Loucy (cell line): Measurements from ENCODE around the gene PKD1.

ENCODE experiments used
- H2AFZ ChIP-seq: fragments of 200-600 bp; sonication (generic); 2 replicates; pipeline ENCODE4 v1.6.0; 2016; ENCODE audit warnings: antibody characterized with exemption, mild to moderate bottlenecking, low read length, moderate library complexity
- H3F3A ChIP-seq: fragments of 200-600 bp; 2 replicates; pipeline ENCODE4 v1.6.0; 2016; ENCODE audit warnings: antibody characterized with exemption, low read depth, mild to moderate bottlenecking
- H3K27me3 ChIP-seq: fragments of 200-600 bp; sonication (generic); 2 replicates; pipeline ENCODE4 v1.6.1; 2014; ENCODE audit warnings: low read length, mild to moderate bottlenecking; ENCODE audit not compliant: insufficient read depth, poor library complexity, severe bottlenecking
- H3K36me3 ChIP-seq: fragments of 200-600 bp; sonication (generic); 2 replicates; pipeline ENCODE4 v1.6.1; 2016; ENCODE audit warnings: low read length; ENCODE audit not compliant: insufficient read depth
- H3K4me1 ChIP-seq: fragments of 200-600 bp; sonication (generic); 2 replicates; pipeline ENCODE4 v1.5.1; 2014; ENCODE audit warnings: low read length, mild to moderate bottlenecking; ENCODE audit not compliant: insufficient read depth, poor library complexity, severe bottlenecking
- H3K4me2 ChIP-seq: fragments of 200-600 bp; sonication (generic); 2 replicates; pipeline ENCODE4 v1.6.0; 2014; ENCODE audit warnings: antibody characterized with exemption, low read length, low read depth, mild to moderate bottlenecking; ENCODE audit not compliant: poor library complexity, severe bottlenecking
- H3K4me3 ChIP-seq: fragments of 200-600 bp; sonication (generic); 2 replicates; pipeline ENCODE4 v1.5.1; 2014; ENCODE audit warnings: low read length, mild to moderate bottlenecking, mixed read lengths; ENCODE audit not compliant: poor library complexity, severe bottlenecking
- H3K79me2 ChIP-seq: fragments of 200-600 bp; sonication (generic); 2 replicates; pipeline ENCODE4 v1.6.1; 2014; ENCODE audit warnings: low read length; ENCODE audit not compliant: insufficient read depth
- H3K9ac ChIP-seq: fragments of 200-600 bp; sonication (generic); 2 replicates; pipeline ENCODE4 v1.6.0; 2014; ENCODE audit warnings: mild to moderate bottlenecking, low read depth, low read length, moderate library complexity; ENCODE audit not compliant: poor library complexity, severe bottlenecking
- H3K9me2 ChIP-seq: fragments of 200-600 bp; sonication (generic); replicated peaks from 2 replicates; pipeline ENCODE4 v1.6.1; 2016; ENCODE audit warnings: low read depth, low read length, mixed read lengths
- H3K9me3 ChIP-seq: fragments of 200-600 bp; sonication (generic); 2 replicates; pipeline ENCODE4 v1.6.1; 2014; ENCODE audit warnings: mild to moderate bottlenecking, antibody characterized with exemption, low read length, low read depth; ENCODE audit not compliant: insufficient read depth
- H4K20me1 ChIP-seq: fragments of 200-600 bp; sonication (generic); 2 replicates; pipeline ENCODE4 v1.6.0; 2014; ENCODE audit warnings: antibody characterized with exemption, low read length, mild to moderate bottlenecking; ENCODE audit not compliant: insufficient read depth, poor library complexity, severe bottlenecking
- EZH2phosphoT487 ChIP-seq: fragments of 200-600 bp; IDR thresholded peaks from 2 replicates; pipeline ENCODE4 v1.6.1; 2018; ENCODE audit warnings: antibody characterized with exemption, mild to moderate bottlenecking, moderate library complexity, borderline replicate concordance
- TF ChIP-seq, protein P1 (sequence below): fragments of 200-600 bp; sonication (generic); conservative IDR thresholded peaks from 2 replicates; pipeline ENCODE4 v1.5.1; 2014; ENCODE audit warnings: mild to moderate bottlenecking, antibody characterized with exemption, low read length

The PKD1 gene

DNA sequence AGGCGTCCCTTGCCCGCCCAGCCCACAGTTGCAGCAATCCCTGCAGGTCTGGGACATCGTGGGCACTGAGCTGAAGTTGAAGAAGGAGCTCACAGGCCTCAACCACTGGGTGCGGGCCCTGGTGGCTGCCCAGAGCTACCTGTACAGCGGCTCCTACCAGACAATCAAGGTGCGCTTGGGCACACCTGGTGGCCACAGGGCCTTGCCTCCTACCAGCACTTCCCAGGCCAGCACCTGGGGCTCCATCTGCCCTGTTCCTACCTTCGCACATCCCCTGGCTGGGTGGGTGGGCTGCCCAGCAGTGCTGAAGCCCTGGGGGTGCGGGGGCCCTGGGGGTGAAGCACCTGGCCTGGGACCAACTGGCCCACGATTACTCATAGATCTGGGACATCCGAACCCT lies 39.8 kb upstream of the PKD1 start:
- Histone ChIP-seq H3K4me3 (no peak overlapping the region), H3K4me1 (no peaks in the 10 kb centered on the region), H3K27me3 (no peaks in the 10 kb centered on the region), H3K9ac (no peak overlapping the region), H3K36me3 (no peaks in the 10 kb centered on the region; the same call in 1 of the 2 replicates), H3K4me2 (no peak overlapping the region), H3K79me2 (no peaks in the 10 kb centered on the region), H3K9me2 (no peaks in the 10 kb centered on the region), H3K9me3 (no peaks in the 10 kb centered on the region), H3F3A (no peaks in the 10 kb centered on the region), H2AFZ (no peak overlapping the region), H4K20me1 (no peaks in the 10 kb centered on the region)
- TF ChIP-seq EZH2phosphoT487 = no peak
- TF ChIP-seq, protein P1, sequence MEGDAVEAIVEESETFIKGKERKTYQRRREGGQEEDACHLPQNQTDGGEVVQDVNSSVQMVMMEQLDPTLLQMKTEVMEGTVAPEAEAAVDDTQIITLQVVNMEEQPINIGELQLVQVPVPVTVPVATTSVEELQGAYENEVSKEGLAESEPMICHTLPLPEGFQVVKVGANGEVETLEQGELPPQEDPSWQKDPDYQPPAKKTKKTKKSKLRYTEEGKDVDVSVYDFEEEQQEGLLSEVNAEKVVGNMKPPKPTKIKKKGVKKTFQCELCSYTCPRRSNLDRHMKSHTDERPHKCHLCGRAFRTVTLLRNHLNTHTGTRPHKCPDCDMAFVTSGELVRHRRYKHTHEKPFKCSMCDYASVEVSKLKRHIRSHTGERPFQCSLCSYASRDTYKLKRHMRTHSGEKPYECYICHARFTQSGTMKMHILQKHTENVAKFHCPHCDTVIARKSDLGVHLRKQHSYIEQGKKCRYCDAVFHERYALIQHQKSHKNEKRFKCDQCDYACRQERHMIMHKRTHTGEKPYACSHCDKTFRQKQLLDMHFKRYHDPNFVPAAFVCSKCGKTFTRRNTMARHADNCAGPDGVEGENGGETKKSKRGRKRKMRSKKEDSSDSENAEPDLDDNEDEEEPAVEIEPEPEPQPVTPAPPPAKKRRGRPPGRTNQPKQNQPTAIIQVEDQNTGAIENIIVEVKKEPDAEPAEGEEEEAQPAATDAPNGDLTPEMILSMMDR = no peak

DNA sequence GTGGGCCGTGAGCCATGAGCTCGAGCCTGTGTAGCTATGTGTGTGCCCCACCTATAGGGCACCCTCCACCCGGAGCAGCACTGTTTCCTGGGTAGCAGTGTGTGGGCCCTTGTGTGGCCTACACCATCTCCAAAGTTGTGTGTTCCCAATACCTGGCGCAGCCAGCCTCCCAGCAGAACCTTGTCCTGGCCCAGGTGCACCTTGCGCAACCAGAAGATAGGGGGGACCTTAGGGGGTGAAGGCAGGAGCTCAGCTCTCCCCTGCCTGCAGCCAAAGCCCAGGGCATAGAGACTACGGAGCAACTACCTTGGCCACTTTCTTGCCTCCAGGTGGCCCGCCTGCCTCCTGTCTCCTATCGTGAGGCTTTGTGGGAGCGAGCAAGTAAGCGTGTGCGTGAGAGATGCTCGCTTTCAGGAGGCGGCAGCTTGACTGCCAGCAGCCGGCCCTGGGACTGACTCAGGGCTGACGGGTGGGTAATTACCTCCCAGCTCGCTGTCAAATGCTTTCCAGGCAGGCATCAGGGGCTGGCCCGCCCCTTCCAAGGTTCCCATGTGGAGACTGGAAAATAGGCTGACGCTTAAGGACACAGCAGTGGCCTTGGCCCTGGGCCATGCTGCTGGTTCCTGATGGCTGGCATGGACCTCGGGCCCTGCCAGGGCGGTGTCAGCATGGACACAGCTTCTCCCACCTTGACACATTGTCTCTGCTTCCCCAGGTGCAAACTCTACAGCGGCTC lies 38.9 kb upstream of the PKD1 start:
- H3K36me3 ChIP-seq = no peaks in the 10 kb centered on the region; the same call in 1 of the 2 replicates
- H3K4me2 ChIP-seq = no peak overlapping the region

DNA sequence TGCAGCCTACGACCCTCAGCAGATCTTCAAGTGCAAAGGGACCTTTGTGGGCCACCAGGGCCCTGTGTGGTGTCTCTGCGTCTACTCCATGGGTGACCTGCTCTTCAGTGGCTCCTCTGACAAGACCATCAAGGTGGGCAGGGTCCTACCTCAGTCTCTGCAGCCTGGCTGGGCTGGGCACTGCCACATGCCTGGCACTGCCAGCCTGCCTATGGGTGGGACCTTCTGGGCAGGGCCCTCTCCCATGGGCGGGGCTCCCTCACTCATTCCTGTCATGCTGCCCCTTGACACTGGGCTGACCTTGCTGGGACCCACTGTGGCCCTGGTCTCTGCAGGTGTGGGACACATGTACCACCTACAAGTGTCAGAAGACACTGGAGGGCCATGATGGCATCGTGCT lies 38.2 kb upstream of the PKD1 start:
- Histone ChIP-seq H3K9ac (no peak overlapping the region), H3K9me2 (no peaks in the 10 kb centered on the region), H3K9me3 (no peaks in the 10 kb centered on the region), H3K36me3 (no peaks in the 10 kb centered on the region; the same call in 1 of the 2 replicates), H3K4me2 (no peak overlapping the region), H2AFZ (no peak overlapping the region), H3K4me3 (no peak overlapping the region), H4K20me1 (no peaks in the 10 kb centered on the region), H3F3A (no peaks in the 10 kb centered on the region), H3K4me1 (no peaks in the 10 kb centered on the region), H3K27me3 (no peaks in the 10 kb centered on the region), H3K79me2 (no peaks in the 10 kb centered on the region)
- TF ChIP-seq EZH2phosphoT487 = no peak
- TF ChIP-seq, protein P1 = no peak

More for the DNA sequence above, 38.9 kb upstream of the PKD1 start:
- H3K9me3 ChIP-seq = no peaks in the 10 kb centered on the region
- no peaks in the 10 kb centered on the region for H3K9me2 ChIP-seq
- H3K27me3 ChIP-seq = no peaks in the 10 kb centered on the region
- H3K79me2 ChIP-seq = no peaks in the 10 kb centered on the region
- H3F3A ChIP-seq = no peaks in the 10 kb centered on the region
- H2AFZ ChIP-seq = no peak overlapping the region
- H3K4me1 ChIP-seq = no peaks in the 10 kb centered on the region
- no peak overlapping the region for H3K4me3 ChIP-seq
- no peak for TF ChIP-seq EZH2phosphoT487
- TF ChIP-seq, protein P1 = no peak
- H3K9ac ChIP-seq = no peak overlapping the region
- H4K20me1 ChIP-seq = no peaks in the 10 kb centered on the region
